ENCODE measurements around the gene MYG1.
A peak's percentile ranks its signal among the peaks of the same experiment; 100 is the strongest.

MYG1 gene

GRCh38 chr12:53299454-53300180 lies at the start of gene MYG1:
MYG1 (plus strand) TSS chr12:53299695; CDS start chr12:53299738, 43 bp downstream.
- DNase-seq = peak; percentile 83

- DNase-seq = peak; percentile 73
These were observed 47.8 kb upstream of the MYG1 start for GRCh38 chr12:53251477-53252348.

GRCh38 chr12:53252349-53252916 lies 47.1 kb upstream of the MYG1 start:
- DNase-seq = no peak

- DNase-seq = no peak
These were observed 46.2 kb upstream of the MYG1 start for GRCh38 chr12:53253298-53253697.

GRCh38 chr12:53254816-53255545 lies 44.5 kb upstream of the MYG1 start:
- DNase-seq = no peak

- DNase-seq = no peak
These were observed 43.5 kb upstream of the MYG1 start for GRCh38 chr12:53255996-53256395.

- no peak for DNase-seq
These were observed 40.7 kb upstream of the MYG1 start for GRCh38 chr12:53258541-53259539.

GRCh38 chr12:53259891-53260290 lies 39.6 kb upstream of the MYG1 start:
- DNase-seq = no peak

GRCh38 chr12:53265783-53266182 lies 33.7 kb upstream of the MYG1 start:
- DNase-seq = no peak

- DNase-seq = peak; percentile 28
These were observed 32.0 kb upstream of the MYG1 start for GRCh38 chr12:53267306-53267998.

GRCh38 chr12:53267999-53268629 lies 31.4 kb upstream of the MYG1 start, which contains the start of gene ESPL1:
ESPL1 (plus strand) TSS chr12:53268299; CDS start chr12:53268767, 468 bp downstream.
- DNase-seq = peak; percentile 85

- no peak for DNase-seq
These were observed 30.6 kb upstream of the MYG1 start for GRCh38 chr12:53268630-53269562.

- no peak for DNase-seq
These were observed 25.1 kb upstream of the MYG1 start for GRCh38 chr12:53274445-53274844.

- DNase-seq = no peak
These were observed 23.0 kb upstream of the MYG1 start for GRCh38 chr12:53276511-53276910.

- no peak for DNase-seq
These were observed 21.5 kb upstream of the MYG1 start for GRCh38 chr12:53277981-53278380.

- no peak for DNase-seq
These were observed 20.1 kb upstream of the MYG1 start for GRCh38 chr12:53279283-53279869.

- no peak for DNase-seq
These were observed 19.5 kb upstream of the MYG1 start for GRCh38 chr12:53279888-53280498.

- DNase-seq = no peak
These were observed 13.0 kb upstream of the MYG1 start for GRCh38 chr12:53286448-53286847.

Measured in activated naive CD4-positive, alpha-beta T cell treated with anti-CD3 and anti-CD28 coated beads, Interleukin-2, amount 50 U/mL, for 16 hours (primary cell).